ENCODE data around the gene TSPAN11. TPM values are rescaled to one million over a fixed set of nuclear protein-coding genes. Genes with fewer than 3 reads are reported as not detected.

TSPAN11 gene
- total RNA-seq, 1 donor from 2014 or later = 17.5 TPM

DNA sequence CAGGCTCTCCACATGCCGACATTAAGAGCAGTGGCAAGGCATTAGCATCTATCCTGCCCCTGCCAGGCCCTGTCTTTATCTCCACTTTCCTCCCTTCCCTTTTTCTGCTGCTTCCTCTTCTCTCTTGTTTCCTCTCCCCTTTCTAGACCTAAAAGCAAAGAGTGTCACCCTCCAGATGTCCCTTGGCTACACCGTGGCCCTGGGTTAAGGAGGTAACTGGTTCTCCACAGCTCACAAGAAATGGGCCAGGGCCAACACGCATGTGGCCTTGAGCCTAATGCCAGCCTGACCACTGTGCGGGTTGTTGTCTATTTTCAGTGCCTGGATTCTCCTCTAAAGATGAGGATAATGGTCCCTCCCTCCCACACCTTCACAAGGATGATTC, 105.4 kb downstream of the TSPAN11 start:
- peaks cover 2% of the 10 kb centered on the region for H3K36me3 Mint-ChIP-seq (ENCODE audit: insufficient read depth)
- peak; percentile 5 for DNase-seq (ENCODE audit: low spot score, unreplicated experiment)
- no peak overlapping the region for H3K27ac Mint-ChIP-seq
- H3K4me3 Mint-ChIP-seq (ENCODE audit: low read depth) = no peak overlapping the region
- peaks cover 1% of the 10 kb centered on the region for H3K4me1 Mint-ChIP-seq (ENCODE audit: low read depth)
- peaks cover 44% of the 10 kb centered on the region for H3K27me3 Mint-ChIP-seq
- peaks cover 3% of the 10 kb centered on the region for H3K9me3 Mint-ChIP-seq (ENCODE audit: low read depth)
- TF ChIP-seq, protein P1, sequence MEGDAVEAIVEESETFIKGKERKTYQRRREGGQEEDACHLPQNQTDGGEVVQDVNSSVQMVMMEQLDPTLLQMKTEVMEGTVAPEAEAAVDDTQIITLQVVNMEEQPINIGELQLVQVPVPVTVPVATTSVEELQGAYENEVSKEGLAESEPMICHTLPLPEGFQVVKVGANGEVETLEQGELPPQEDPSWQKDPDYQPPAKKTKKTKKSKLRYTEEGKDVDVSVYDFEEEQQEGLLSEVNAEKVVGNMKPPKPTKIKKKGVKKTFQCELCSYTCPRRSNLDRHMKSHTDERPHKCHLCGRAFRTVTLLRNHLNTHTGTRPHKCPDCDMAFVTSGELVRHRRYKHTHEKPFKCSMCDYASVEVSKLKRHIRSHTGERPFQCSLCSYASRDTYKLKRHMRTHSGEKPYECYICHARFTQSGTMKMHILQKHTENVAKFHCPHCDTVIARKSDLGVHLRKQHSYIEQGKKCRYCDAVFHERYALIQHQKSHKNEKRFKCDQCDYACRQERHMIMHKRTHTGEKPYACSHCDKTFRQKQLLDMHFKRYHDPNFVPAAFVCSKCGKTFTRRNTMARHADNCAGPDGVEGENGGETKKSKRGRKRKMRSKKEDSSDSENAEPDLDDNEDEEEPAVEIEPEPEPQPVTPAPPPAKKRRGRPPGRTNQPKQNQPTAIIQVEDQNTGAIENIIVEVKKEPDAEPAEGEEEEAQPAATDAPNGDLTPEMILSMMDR (IDR thresholded peaks at IDR 0.05; ENCODE audit: unreplicated experiment) = no peak

DNA sequence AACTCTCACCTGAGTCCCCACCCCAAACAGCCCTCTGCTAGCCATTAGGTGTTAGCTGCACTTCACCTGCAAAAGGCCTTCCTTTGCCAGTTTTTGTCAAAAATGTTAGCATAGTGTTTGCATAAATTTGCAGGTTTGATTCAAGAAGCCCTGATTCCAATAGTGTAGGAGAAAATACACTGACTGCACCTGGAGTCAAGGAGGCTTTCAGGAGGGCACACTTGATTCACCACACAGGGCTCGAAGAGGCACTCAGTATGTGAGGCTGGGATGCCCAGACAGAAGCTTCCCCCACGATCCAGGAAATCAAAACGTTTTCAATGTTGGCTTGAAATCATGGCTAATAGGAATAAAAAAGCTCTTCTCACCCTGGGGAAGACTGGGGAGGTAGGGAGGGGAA, 106.6 kb downstream of the TSPAN11 start:
- Mint-ChIP-seq H3K4me1 (ENCODE audit: low read depth) (peaks cover 1% of the 10 kb centered on the region), H3K27ac (no peak overlapping the region), H3K27me3 (peaks cover 47% of the 10 kb centered on the region), H3K9me3 (ENCODE audit: low read depth) (no peaks in the 10 kb centered on the region), H3K4me3 (ENCODE audit: low read depth) (no peak overlapping the region), H3K36me3 (ENCODE audit: insufficient read depth) (no peaks in the 10 kb centered on the region)
- DNase-seq (ENCODE audit: low spot score, unreplicated experiment) = no peak
- TF ChIP-seq, protein P1 (IDR thresholded peaks at IDR 0.05; ENCODE audit: unreplicated experiment) = no peak

DNA sequence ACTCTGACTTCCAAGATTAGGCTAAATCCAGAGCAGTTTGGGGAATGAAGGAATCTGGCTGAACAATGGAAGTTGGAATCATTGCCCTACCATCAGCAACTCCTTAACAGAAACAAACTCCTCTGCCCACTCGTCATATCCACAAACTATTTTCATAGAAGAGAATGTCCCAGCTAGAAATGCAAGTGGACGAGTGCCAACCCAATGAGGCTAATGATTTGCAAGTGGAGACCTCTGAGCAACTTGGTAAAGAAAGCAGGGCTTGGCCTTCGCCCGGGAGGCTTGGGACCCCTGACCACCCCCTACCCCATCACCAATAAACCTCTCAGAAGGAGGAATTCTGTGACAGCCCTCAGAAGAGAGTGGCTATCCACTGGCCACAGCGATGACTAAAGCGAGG, 107.1 kb downstream of the TSPAN11 start:
- no peaks in the 10 kb centered on the region for H3K36me3 Mint-ChIP-seq (ENCODE audit: insufficient read depth)
- H3K9me3 Mint-ChIP-seq (ENCODE audit: low read depth) = no peaks in the 10 kb centered on the region
- TF ChIP-seq, protein P1 (IDR thresholded peaks at IDR 0.05; ENCODE audit: unreplicated experiment) = no peak
- no peak overlapping the region for H3K4me3 Mint-ChIP-seq (ENCODE audit: low read depth)
- H3K27me3 Mint-ChIP-seq = peaks cover 49% of the 10 kb centered on the region
- DNase-seq (ENCODE audit: low spot score, unreplicated experiment) = peak; percentile 5
- H3K27ac Mint-ChIP-seq = no peak overlapping the region
- peaks cover 1% of the 10 kb centered on the region for H3K4me1 Mint-ChIP-seq (ENCODE audit: low read depth)

DNA sequence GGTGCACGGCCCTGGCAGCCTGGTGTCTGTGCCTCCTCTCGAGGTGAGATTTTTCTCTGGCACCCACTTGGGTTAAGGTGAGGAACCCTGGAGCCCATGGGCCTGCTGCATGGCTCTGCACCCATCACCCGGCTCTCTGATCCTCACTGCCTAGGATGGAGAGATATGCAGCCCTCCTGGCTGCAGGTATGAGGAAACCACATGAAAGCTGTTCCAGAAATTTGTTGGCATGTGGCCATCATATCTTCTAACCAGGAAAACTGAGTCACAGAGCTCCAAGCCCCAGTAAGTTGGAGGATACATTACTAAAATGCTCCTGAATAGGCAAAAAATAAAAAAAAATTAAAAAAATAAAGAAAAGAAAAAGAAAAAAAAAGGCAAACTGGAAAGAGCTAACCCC, 107.8 kb downstream of the TSPAN11 start:
- H3K4me1 Mint-ChIP-seq (ENCODE audit: low read depth) = peaks cover 1% of the 10 kb centered on the region
- H3K27me3 Mint-ChIP-seq = peaks cover 47% of the 10 kb centered on the region
- H3K9me3 Mint-ChIP-seq (ENCODE audit: low read depth) = no peaks in the 10 kb centered on the region
- H3K36me3 Mint-ChIP-seq (ENCODE audit: insufficient read depth) = no peaks in the 10 kb centered on the region
- H3K27ac Mint-ChIP-seq = no peak overlapping the region
- DNase-seq (ENCODE audit: low spot score, unreplicated experiment) = peak; percentile 3
- H3K4me3 Mint-ChIP-seq (ENCODE audit: low read depth) = no peak overlapping the region
- TF ChIP-seq, protein P1 (IDR thresholded peaks at IDR 0.05; ENCODE audit: unreplicated experiment) = no peak

DNA sequence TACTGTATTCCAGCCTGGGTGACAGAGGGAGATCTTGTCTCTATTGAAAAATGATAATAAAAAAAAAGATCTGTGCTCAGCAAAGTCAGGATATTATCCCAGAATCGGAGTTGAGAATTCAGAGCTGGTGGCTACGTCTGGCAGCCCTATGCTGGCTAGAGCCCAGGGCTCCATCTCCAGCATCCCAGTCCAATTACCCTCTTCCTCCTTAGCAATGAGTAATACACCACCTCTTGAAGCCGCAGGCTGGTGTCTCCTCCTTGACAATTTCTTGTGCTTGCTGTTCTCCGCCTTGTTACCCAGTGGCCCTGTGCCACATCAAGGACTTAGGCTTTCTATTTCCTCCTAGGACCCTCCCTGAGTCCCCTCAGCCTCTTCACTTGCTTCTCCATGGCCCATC, 108.7 kb downstream of the TSPAN11 start:
- H3K36me3 Mint-ChIP-seq (ENCODE audit: insufficient read depth) = no peaks in the 10 kb centered on the region
- no peaks in the 10 kb centered on the region for H3K4me1 Mint-ChIP-seq (ENCODE audit: low read depth)
- peak; percentile 2 for DNase-seq (ENCODE audit: low spot score, unreplicated experiment)
- no peak overlapping the region for H3K27ac Mint-ChIP-seq
- H3K9me3 Mint-ChIP-seq (ENCODE audit: low read depth) = no peaks in the 10 kb centered on the region
- H3K27me3 Mint-ChIP-seq = peaks cover 38% of the 10 kb centered on the region
- no peak overlapping the region for H3K4me3 Mint-ChIP-seq (ENCODE audit: low read depth)
- TF ChIP-seq, protein P1 (IDR thresholded peaks at IDR 0.05; ENCODE audit: unreplicated experiment) = no peak

Data from progenitor cell of endocrine pancreas (in vitro differentiated cells).